NCI-H1930 (cell line): Measurements from ENCODE around the gene RAB5B.
A peak's percentile ranks its signal among the peaks of the same experiment; 100 is the strongest.

Experiments used
- DNase-seq, 2 experiments: peaks; one replicate each; lab custom pipeline; 2025; lab: John Stamatoyannopoulos, UW

Gene RAB5B

GRCh38 chr12:55973599-55974307, at the start of gene RAB5B:
TSS of gene RAB5B (plus strand) at chr12:55974078. CDS start at chr12:55986961, 12,883 bp downstream.
- peak; percentile 99 to 100 for DNase-seq

GRCh38 chr12:55925371-55925770, 48.5 kb upstream of the RAB5B start:
- no peak for DNase-seq

- no peak for DNase-seq
These were observed 47.8 kb upstream of the RAB5B start for GRCh38 chr12:55925870-55926737.

- DNase-seq, result peak; percentile 86 to 96
These were observed 46.9 kb upstream of the RAB5B start for GRCh38 chr12:55926738-55927587.

GRCh38 chr12:55927588-55928502, 46.0 kb upstream of the RAB5B start, which contains the start of gene PYM1:
TSS of gene PYM1 (minus strand) at chr12:55927894. CDS start at chr12:55927761, 133 bp downstream.
- peak in 1 of 2 experiments; percentile 42 for DNase-seq

- no peak for DNase-seq
These were observed 44.5 kb upstream of the RAB5B start for GRCh38 chr12:55929306-55929791.

- DNase-seq, result peak in 1 of 2 experiments; percentile 40
These were observed 43.0 kb upstream of the RAB5B start, which contains the start of gene DGKA for GRCh38 chr12:55930771-55931316. TSS of gene DGKA (plus strand) at chr12:55931162. CDS start at chr12:55936504, 5,342 bp downstream.

- DNase-seq, result no peak
These were observed 42.5 kb upstream of the RAB5B start for GRCh38 chr12:55931317-55931779.

- DNase-seq, result peak in 1 of 2 experiments; percentile 23
These were observed 41.9 kb upstream of the RAB5B start for GRCh38 chr12:55931780-55932550.

- DNase-seq, result no peak
These were observed 41.3 kb upstream of the RAB5B start for GRCh38 chr12:55932551-55932910.

GRCh38 chr12:55933169-55933798, 40.6 kb upstream of the RAB5B start:
- no peak for DNase-seq

- DNase-seq, result no peak
These were observed 39.8 kb upstream of the RAB5B start for GRCh38 chr12:55933799-55934742.

GRCh38 chr12:55934773-55935172, 39.1 kb upstream of the RAB5B start:
- no peak for DNase-seq

GRCh38 chr12:55935738-55936151, 38.1 kb upstream of the RAB5B start:
- DNase-seq, result peak in 1 of 2 experiments; percentile 14

- no peak for DNase-seq
These were observed 35.9 kb upstream of the RAB5B start for GRCh38 chr12:55937981-55938380.

GRCh38 chr12:55938826-55939501, 34.9 kb upstream of the RAB5B start:
- DNase-seq, result no peak

- DNase-seq, result peak; percentile 54 to 65
These were observed 33.7 kb upstream of the RAB5B start for GRCh38 chr12:55940065-55940732.
